K562 (cell line): ENCODE data around the gene PKD1L1. TPM values are rescaled to one million over a fixed set of nuclear protein-coding genes. Genes with fewer than 3 reads are reported as not detected.

ENCODE experiments used
- ATAC-seq: fragments of 200-7000 bp; cut with Tn5 transposase; 3 replicates; pipeline ENCODE4 v1.9.1; 2020; ENCODE audit warnings: moderate library complexity
- BruUV-seq: library from RNA; stranded (reverse); fragments of 400-500 nt; replicated peaks from 2 replicates; lab custom pipeline; 2021; lab: Mats Ljungman, UMichigan
- CTCF ChIA-PET: fragments of 300-600 bp; formaldehyde crosslinking; extraction: SDS; loops from one replicate; lab custom pipeline; 2021; ENCODE audit warnings: low intra/inter-chr PET ratio; lab: Yijun Ruan, JAX
- POLR2A ChIA-PET: fragments of 300-600, 350-650 bp; sonication (Branson Sonifier 250); formaldehyde crosslinking; extraction: SDS; loops from one replicate; lab custom pipeline; 2021; ENCODE audit warnings: antibody characterized with exemption, inconsistent platforms; lab: Yijun Ruan, JAX
- DNase-seq, 4 experiments: peaks; one replicate each; pipeline versions ENCODE4 v3.0.0 to v3.0.0-alpha.2; 2011 to 2018; ENCODE audit warnings: low spot score in 3 of 4, mixed read lengths in 3 of 4; ENCODE audit errors: extremely low read depth in 1 of 4
- FAIRE-seq: peaks from 2 replicates; lab custom pipeline; 2011; peaks lifted over from hg19 to GRCh38; lab: Jason Lieb, UNC
- H2AFZ ChIP-seq: 2 replicates; pipeline ENCODE4 v1.6.0; 2011; ENCODE audit warnings: low read depth, low read length, control low read depth, inconsistent platforms
- H3K27ac ChIP-seq: fragments of 200-600 bp; 3 replicates; pipeline ENCODE4 v1.8.0; 2011; ENCODE audit warnings: low read depth, mild to moderate bottlenecking, control low read depth, inconsistent platforms, low read length, moderate library complexity, mixed read lengths; ENCODE audit errors: extremely low read depth
- H3K27me3 ChIP-seq, 2 experiments: fragments of 300-600 bp in 1 of 2; 2 replicates in 1 of 2; 3 replicates in 1 of 2; pipeline versions ENCODE4 v1.6.0 to v1.8.0; 2011; ENCODE audit warnings: inconsistent platforms in 2 of 2, low read length in 2 of 2, mild to moderate bottlenecking in 1 of 2, mixed read lengths in 1 of 2, moderate library complexity in 1 of 2; ENCODE audit not compliant: control insufficient read depth in 2 of 2, insufficient read depth in 2 of 2
- H3K36me3 ChIP-seq: fragments of 300-600 bp; 3 replicates; pipeline ENCODE4 v1.8.0; 2011; ENCODE audit warnings: mild to moderate bottlenecking, low read length, inconsistent platforms; ENCODE audit not compliant: control insufficient read depth, insufficient read depth
- H3K4me1 ChIP-seq, 2 experiments: fragments of 200-600 bp in 1 of 2; replicated peaks in 1 of 2; 2 replicates in 1 of 2; 3 replicates in 1 of 2; pipeline versions ENCODE4 v1.5.1 to v1.8.0; 2011; ENCODE audit warnings: inconsistent platforms in 2 of 2, low read length in 2 of 2, mild to moderate bottlenecking in 1 of 2, mixed read lengths in 1 of 2, moderate library complexity in 1 of 2; ENCODE audit not compliant: control insufficient read depth in 2 of 2, insufficient read depth in 2 of 2
- H3K4me2 ChIP-seq: 2 replicates; pipeline ENCODE4 v1.6.1; 2011; ENCODE audit warnings: low read length, control low read depth, inconsistent platforms, mixed read lengths; ENCODE audit not compliant: insufficient read depth
- H3K4me3 ChIP-seq: fragments of 200-600 bp; sonication (generic), shearing (Covaris generic); 2 replicates; pipeline ENCODE4 v1.5.1; 2016; ENCODE audit warnings: control low read depth, inconsistent platforms
- H3K79me2 ChIP-seq: fragments of 200-600 bp; 3 replicates; pipeline ENCODE4 v1.8.0; 2011; ENCODE audit warnings: low read length, inconsistent platforms; ENCODE audit not compliant: control insufficient read depth, insufficient read depth
- H3K9ac ChIP-seq, 2 experiments: 2 replicates each; pipeline versions ENCODE4 v1.6.0 to v1.6.1; 2011; ENCODE audit warnings: low read depth in 2 of 2, low read length in 2 of 2, control low read depth in 1 of 2, inconsistent platforms in 1 of 2, mild to moderate bottlenecking in 1 of 2, mixed read lengths in 1 of 2; ENCODE audit not compliant: insufficient read depth in 1 of 2
- H3K9me1 ChIP-seq: one replicate; pipeline ENCODE4 v1.6.0; 2011; ENCODE audit warnings: inconsistent platforms, mild to moderate bottlenecking, low read length, moderate library complexity; ENCODE audit not compliant: control insufficient read depth, insufficient read depth
- H3K9me3 ChIP-seq: replicated peaks from 2 replicates; pipeline ENCODE4 v1.5.1; 2011; ENCODE audit warnings: low read depth, low read length, inconsistent platforms; ENCODE audit not compliant: control insufficient read depth, insufficient read depth
- H4K20me1 ChIP-seq: replicated peaks from 2 replicates; pipeline ENCODE4 v1.6.1; 2011; ENCODE audit warnings: low read length, inconsistent platforms, mixed read lengths; ENCODE audit not compliant: control insufficient read depth, insufficient read depth
- CBFB ChIP-seq: sonication (generic); formaldehyde crosslinking; IDR thresholded peaks from 2 replicates; pipeline ENCODE4 v1.4.0; 2020; ENCODE audit warnings: mild to moderate bottlenecking, missing genetic modification reagents
- DACH1 ChIP-seq: fragments of 450-650 bp; IDR thresholded peaks from 2 replicates; pipeline ENCODE4 v1.6.1; 2018; ENCODE audit not compliant: partially characterized antibody
- MCM3 ChIP-seq: fragments of 450-650 bp; IDR thresholded peaks from 2 replicates; pipeline ENCODE4 v1.6.1; 2016
- MLLT1 ChIP-seq, 2 experiments: fragments of 450-650 bp; IDR thresholded peaks; 2 replicates each; pipeline ENCODE4 v1.6.1; 2016
- NFIC ChIP-seq: fragments of 450-650 bp; IDR thresholded peaks from 2 replicates; pipeline ENCODE4 v1.6.1; 2017; ENCODE audit warnings: mild to moderate bottlenecking, inconsistent platforms
- PHF21A ChIP-seq: fragments of 450-650 bp; IDR thresholded peaks from 2 replicates; pipeline ENCODE4 v1.6.1; 2017; ENCODE audit warnings: low read depth, borderline replicate concordance
- RCOR1 ChIP-seq, 2 experiments: IDR thresholded peaks; 2 replicates each; pipeline ENCODE4 v1.6.1; 2012; ENCODE audit warnings: low read depth in 2 of 2, low read length in 2 of 2, borderline replicate concordance in 1 of 2, improper control_type of control experiment in 1 of 2
- SMAD3 ChIP-seq: fragments of 450-650 bp; formaldehyde crosslinking; conservative IDR thresholded peaks from 2 replicates; pipeline ENCODE4 v1.4.0; 2020; ENCODE audit warnings: mild to moderate bottlenecking
- ZBED1 ChIP-seq: IDR thresholded peaks from 2 replicates; pipeline ENCODE4 v1.6.1; 2014
- ZNF282 ChIP-seq: sonication (generic); formaldehyde crosslinking; IDR thresholded peaks from 2 replicates; pipeline ENCODE4 v1.8.1; 2023; ENCODE audit warnings: missing genetic modification reagents
- WGBS: fragments of 100-300 bp; shearing (Covaris generic); methylation state at CpG from one replicate; pipeline ENCODE4 v1.1.6; 2016; ENCODE audit warnings: low coverage, mixed read lengths; ENCODE audit not compliant: insufficient coverage; ENCODE audit errors: missing lambda C conversion rate; 5-methylcytosine and 5-hydroxymethylcytosine counted together
- in situ Hi-C: fragments of 300-500 bp; cut with MboI; formaldehyde crosslinking; loops from 4 replicates; pipeline ENCODE4 v1.15.0; 2018; ENCODE audit warnings: inconsistent platforms, mixed read lengths
- intact Hi-C: fragments of 100-400 bp; cut with micrococcal nuclease; formaldehyde crosslinking; loops from 2 replicates; pipeline ENCODE4 v1.14.2; 2022
- polyA plus RNA-seq, 8 experiments: library from polyadenylated mRNA; depleted of rRNA in 4 of 8; stranded (reverse) in 5 of 8; unstranded in 3 of 8; fragments of >200 nt; fragmentation: Nextera tagmentation in 2 of 8; fragmentation: Illumina TruSeq in 1 of 8; extraction: Ambion mirVana in 2 of 8; extraction: Trizol in 1 of 8; gene quantifications; 2 replicates each; pipeline versions ENCODE4 v1.2.1 to v1.2.3, GENCODE V29; 2011 to 2014; ENCODE audit warnings: inconsistent platforms in 1 of 8, missing spikeins in 1 of 8
- total RNA-seq, 7 experiments: library from RNA; depleted of rRNA in 6 of 7; stranded (reverse); fragments of >200 nt in 6 of 7; fragmentation: Illumina TruSeq in 2 of 7; extraction: Trizol in 2 of 7; gene quantifications; 2 replicates each; pipeline versions ENCODE4 v1.2.1 to v1.2.3, GENCODE V29; 2011 to 2021; ENCODE audit warnings: low replicate concordance in 1 of 7
- TF ChIP-seq, protein P1 (sequence below): fragments of 250-450 bp; sonication (Bioruptor Pico); IDR thresholded peaks from 2 replicates; pipeline ENCODE4 v1.5.0; 2020; ENCODE audit warnings: mild to moderate bottlenecking, borderline replicate concordance
- TF ChIP-seq, protein P2 (sequence below): fragments of 250-450 bp; sonication (Bioruptor Pico); IDR thresholded peaks from 2 replicates; pipeline ENCODE4 v1.8.0; 2021; ENCODE audit warnings: mild to moderate bottlenecking, moderate library complexity

PKD1L1 gene
- total and polyA plus RNA-seq, 9 of the 15 experiments (the other 6 are each of a cell fraction or from before 2014, with no cell fraction given), result 0.01 to 0.02 TPM; not detected in 7

GRCh38 chr7:47799524-47799923 is 148.7 kb downstream of the PKD1L1 start (continued):
- TF ChIP-seq, protein P1, sequence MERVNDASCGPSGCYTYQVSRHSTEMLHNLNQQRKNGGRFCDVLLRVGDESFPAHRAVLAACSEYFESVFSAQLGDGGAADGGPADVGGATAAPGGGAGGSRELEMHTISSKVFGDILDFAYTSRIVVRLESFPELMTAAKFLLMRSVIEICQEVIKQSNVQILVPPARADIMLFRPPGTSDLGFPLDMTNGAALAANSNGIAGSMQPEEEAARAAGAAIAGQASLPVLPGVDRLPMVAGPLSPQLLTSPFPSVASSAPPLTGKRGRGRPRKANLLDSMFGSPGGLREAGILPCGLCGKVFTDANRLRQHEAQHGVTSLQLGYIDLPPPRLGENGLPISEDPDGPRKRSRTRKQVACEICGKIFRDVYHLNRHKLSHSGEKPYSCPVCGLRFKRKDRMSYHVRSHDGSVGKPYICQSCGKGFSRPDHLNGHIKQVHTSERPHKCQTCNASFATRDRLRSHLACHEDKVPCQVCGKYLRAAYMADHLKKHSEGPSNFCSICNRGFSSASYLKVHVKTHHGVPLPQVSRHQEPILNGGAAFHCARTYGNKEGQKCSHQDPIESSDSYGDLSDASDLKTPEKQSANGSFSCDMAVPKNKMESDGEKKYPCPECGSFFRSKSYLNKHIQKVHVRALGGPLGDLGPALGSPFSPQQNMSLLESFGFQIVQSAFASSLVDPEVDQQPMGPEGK (CRISPR knock-in tag), result no peak

DNA sequence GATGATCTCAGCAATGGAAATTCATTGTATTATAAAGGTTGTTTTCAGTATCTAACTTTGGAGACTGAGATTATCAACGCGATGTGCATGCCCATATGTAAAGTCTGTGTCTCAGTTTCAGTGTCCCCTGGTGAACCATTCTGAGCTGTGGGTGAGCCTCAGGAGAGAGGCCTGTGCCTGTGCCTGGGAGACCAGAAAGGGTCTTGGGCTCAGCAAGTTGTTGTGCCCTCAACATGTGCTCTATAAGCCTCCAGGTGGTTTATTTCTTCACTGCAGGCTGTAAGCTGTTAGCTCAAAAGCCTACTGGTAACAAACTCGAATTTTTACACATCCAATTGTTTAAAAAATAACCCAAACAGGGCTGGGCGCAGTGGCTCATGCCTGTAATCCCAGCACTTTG is 151.9 kb downstream of the PKD1L1 start:
- Histone ChIP-seq H3K9me1 (no peaks in the 10 kb centered on the region), H3K36me3 (no peaks in the 10 kb centered on the region), H3K4me3 (no peak overlapping the region), H3K9ac (no peak overlapping the region), H2AFZ (no peak overlapping the region), H3K79me2 (no peaks in the 10 kb centered on the region), H4K20me1 (no peaks in the 10 kb centered on the region), H3K27ac (no peak overlapping the region), H3K4me1 (no peaks in the 10 kb centered on the region), H3K4me2 (no peak overlapping the region), H3K9me3 (no peaks in the 10 kb centered on the region), H3K27me3 (peaks cover 0 to 9% of the 10 kb centered on the region in 2 experiments; a peak in 3 of 5 replicates)
- intact Hi-C loops (no loop called here), in situ Hi-C loops (no loop called here)
- TF ChIP-seq, protein P2, sequence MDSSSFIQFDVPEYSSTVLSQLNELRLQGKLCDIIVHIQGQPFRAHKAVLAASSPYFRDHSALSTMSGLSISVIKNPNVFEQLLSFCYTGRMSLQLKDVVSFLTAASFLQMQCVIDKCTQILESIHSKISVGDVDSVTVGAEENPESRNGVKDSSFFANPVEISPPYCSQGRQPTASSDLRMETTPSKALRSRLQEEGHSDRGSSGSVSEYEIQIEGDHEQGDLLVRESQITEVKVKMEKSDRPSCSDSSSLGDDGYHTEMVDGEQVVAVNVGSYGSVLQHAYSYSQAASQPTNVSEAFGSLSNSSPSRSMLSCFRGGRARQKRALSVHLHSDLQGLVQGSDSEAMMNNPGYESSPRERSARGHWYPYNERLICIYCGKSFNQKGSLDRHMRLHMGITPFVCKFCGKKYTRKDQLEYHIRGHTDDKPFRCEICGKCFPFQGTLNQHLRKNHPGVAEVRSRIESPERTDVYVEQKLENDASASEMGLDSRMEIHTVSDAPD, result no peak
- TF ChIP-seq ZNF282 (no peak), DACH1 (no peak), MCM3 (no peak), MLLT1 (IDR thresholded peaks at IDR 0.05) (no peak), SMAD3 (CRISPR knock-in tag) (no peak), ZBED1 (no peak), CBFB (CRISPR knock-in tag) (no peak), PHF21A (no peak), NFIC (no peak), RCOR1 (IDR thresholded peaks at IDR 0.05; ENCODE audit: borderline replicate concordance in 1 of 2, low read depth in 2 of 2, low read length in 2 of 2) (no peak)
- TF ChIP-seq, protein P1 (CRISPR knock-in tag), result no peak
- ATAC-seq (no peak), FAIRE-seq (no peak), DNase-seq (no peak)
- WGBS, result 0% methylated on average over 4 of the region's 4 CpGs
- no TSS peak for BruUV-seq
- ChIA-PET POLR2A (no interaction called here), CTCF (interaction anchor here (0.6 kb wide), 1 partner anchor 505 kb away, joined by 4 read pairs; no protein-coding TSS in a partner anchor)
